SK-N-SH (cell line): ENCODE results near the gene TAS1R1. TPM values are rescaled to one million over a fixed set of nuclear protein-coding genes. Genes with fewer than 3 reads are reported as not detected.

Experiments
- CTCF ChIA-PET: fragments of 300-600, 350-600 bp; formaldehyde crosslinking; extraction: SDS; loops from one replicate; lab custom pipeline; 2021; lab: Yijun Ruan, JAX
- POLR2A ChIA-PET: fragments of 350-600 bp; sonication (Branson Sonifier 250); formaldehyde crosslinking; extraction: SDS; loops from one replicate; lab custom pipeline; 2020; ENCODE audit warnings: antibody characterized with exemption, inconsistent platforms; lab: Yijun Ruan, JAX
- DNase-seq: peaks from one replicate; pipeline ENCODE4 v3.0.0; 2012
- H2AFZ ChIP-seq: fragments of 200-600 bp; sonication (generic); 2 replicates; pipeline ENCODE4 v1.8.1; 2016; ENCODE audit warnings: antibody characterized with exemption, mild to moderate bottlenecking, low read depth
- H3F3A ChIP-seq: fragments of 200-600 bp; sonication (generic); replicated peaks from 2 replicates; pipeline ENCODE3; 2016; ENCODE audit warnings: antibody characterized with exemption, mild to moderate bottlenecking; ENCODE audit not compliant: insufficient read depth
- H3K27ac ChIP-seq, 2 experiments: fragments of 200-500 bp in 1 of 2; fragments of 200-600 bp in 1 of 2; sonication (Bioruptor generic) in 1 of 2; sonication (generic), shearing (Covaris generic) in 1 of 2; 2 replicates each; pipeline versions ENCODE4 v1.5.1 to v1.6.1; 2014 to 2016; ENCODE audit warnings: low read depth in 2 of 2, inconsistent platforms in 1 of 2, low read length in 1 of 2, mild to moderate bottlenecking in 1 of 2, mixed read lengths in 1 of 2
- H3K27me3 ChIP-seq: fragments of 200-600 bp; sonication (generic), shearing (Covaris generic); 2 replicates; pipeline ENCODE4 v1.6.1; 2016; ENCODE audit warnings: mixed run types; ENCODE audit not compliant: insufficient read depth
- H3K36me3 ChIP-seq, 2 experiments: fragments of 200-500 bp in 1 of 2; fragments of 200-600 bp in 1 of 2; sonication (Bioruptor generic) in 1 of 2; sonication (generic) in 1 of 2; replicated peaks in 1 of 2; 2 replicates each; pipeline versions ENCODE3 to v1.5.1; 2014 to 2016; ENCODE audit warnings: low read length in 1 of 2, mild to moderate bottlenecking in 1 of 2; ENCODE audit not compliant: insufficient read depth in 2 of 2, control insufficient read depth in 1 of 2
- H3K4me1 ChIP-seq, 2 experiments: fragments of 200-500 bp in 1 of 2; fragments of 200-600 bp in 1 of 2; sonication (Bioruptor generic) in 1 of 2; sonication (generic), shearing (Covaris generic) in 1 of 2; 2 replicates each; pipeline versions ENCODE4 v1.5.1 to v1.6.1; 2014 to 2016; ENCODE audit warnings: low read depth in 1 of 2, low read length in 1 of 2, mixed run types in 1 of 2; ENCODE audit not compliant: insufficient read depth in 2 of 2, control insufficient read depth in 1 of 2
- H3K4me2 ChIP-seq: fragments of 200-600 bp; sonication (generic), shearing (Covaris generic); 2 replicates; pipeline ENCODE4 v1.6.1; 2017; ENCODE audit warnings: mixed run types
- H3K4me3 ChIP-seq, 2 experiments: fragments of 200-500 bp in 1 of 2; fragments of 200-600 bp in 1 of 2; sonication (Bioruptor generic) in 1 of 2; sonication (generic), shearing (Covaris generic) in 1 of 2; 2 replicates each; pipeline versions ENCODE4 v1.5.1 to v1.8.1; 2014 to 2016; ENCODE audit warnings: low read depth in 2 of 2, inconsistent platforms in 1 of 2, low read length in 1 of 2, mild to moderate bottlenecking in 1 of 2, mixed read lengths in 1 of 2, moderate library complexity in 1 of 2
- H3K79me2 ChIP-seq: fragments of 200-600 bp; sonication (generic); 2 replicates; pipeline ENCODE4 v1.8.1; 2017; ENCODE audit warnings: mild to moderate bottlenecking; ENCODE audit not compliant: insufficient read depth
- H3K9ac ChIP-seq: fragments of 200-600 bp; sonication (generic); 2 replicates; pipeline ENCODE4 v1.6.1; 2017; ENCODE audit warnings: mixed run types
- H3K9me2 ChIP-seq: fragments of 200-600 bp; sonication (generic); 2 replicates; pipeline ENCODE4 v1.6.1; 2017; ENCODE audit warnings: mixed run types
- H3K9me3 ChIP-seq: fragments of 200-600 bp; sonication (generic); 2 replicates; pipeline ENCODE4 v1.6.1; 2017; ENCODE audit warnings: mixed run types, mild to moderate bottlenecking, moderate library complexity
- H4K20me1 ChIP-seq: fragments of 200-600 bp; sonication (generic); 2 replicates; pipeline ENCODE4 v1.6.1; 2017; ENCODE audit warnings: mild to moderate bottlenecking, mixed run types; ENCODE audit not compliant: insufficient read depth
- CHD2 ChIP-seq: fragments of 150-350 bp; IDR thresholded peaks from 2 replicates; pipeline ENCODE4 v1.6.1; 2018; ENCODE audit warnings: low read length; ENCODE audit not compliant: partially characterized antibody
- FOSL2 ChIP-seq: IDR thresholded peaks from 2 replicates; pipeline ENCODE4 v1.4.0; 2012; ENCODE audit warnings: low read depth, mild to moderate bottlenecking, moderate library complexity, borderline replicate concordance
- FOXJ3 ChIP-seq: sonication (generic); formaldehyde crosslinking; IDR thresholded peaks from 2 replicates; pipeline ENCODE4 v1.5.1; 2020; ENCODE audit warnings: mild to moderate bottlenecking, missing genetic modification reagents
- FOXM1 ChIP-seq: IDR thresholded peaks from 2 replicates; pipeline ENCODE4 v1.4.0; 2012; ENCODE audit warnings: low read depth, mild to moderate bottlenecking
- MAX ChIP-seq: IDR thresholded peaks from 2 replicates; pipeline ENCODE4 v1.4.0; 2012; ENCODE audit warnings: low read depth
- NFIC ChIP-seq: IDR thresholded peaks from 2 replicates; pipeline ENCODE4 v1.4.0; 2012; ENCODE audit warnings: borderline replicate concordance
- POLR2AphosphoS5 ChIP-seq: IDR thresholded peaks from 2 replicates; pipeline ENCODE4 v1.6.1; 2012; ENCODE audit warnings: low read depth, low read length
- RCOR1 ChIP-seq: fragments of 150-350 bp; IDR thresholded peaks from 2 replicates; pipeline ENCODE4 v1.6.1; 2017; ENCODE audit warnings: antibody characterized with exemption, low read length
- REST ChIP-seq: IDR thresholded peaks from 2 replicates; pipeline ENCODE4 v1.6.1; 2012; ENCODE audit warnings: mild to moderate bottlenecking, low read depth, low read length, moderate library complexity
- USF2 ChIP-seq: fragments of 150-350 bp; IDR thresholded peaks from 2 replicates; pipeline ENCODE4 v1.6.1; 2017; ENCODE audit warnings: antibody characterized with exemption, low read length, low read depth, borderline replicate concordance
- YY1 ChIP-seq: IDR thresholded peaks from 2 replicates; pipeline ENCODE4 v1.4.0; 2012; ENCODE audit warnings: low read depth, mild to moderate bottlenecking
- WGBS: methylation state at CpG from one replicate; pipeline ENCODE4 v1.1.6; 2017; ENCODE audit warnings: low lambda C conversion rate; 5-methylcytosine and 5-hydroxymethylcytosine counted together
- polyA plus RNA-seq, 3 experiments: library from polyadenylated mRNA; depleted of rRNA; stranded (reverse); fragments of >200 nt; gene quantifications; 2 replicates each; pipeline ENCODE4 v1.2.3, GENCODE V29; 2012

TAS1R1 gene
- polyA plus RNA-seq, 1 of the 3 experiments (the other 2 are of a cell fraction), result not detected

GRCh38 chr1:6512908-6513280 lies 42.2 kb upstream of the TAS1R1 start:
- TF ChIP-seq POLR2AphosphoS5, result no peak
- no peak for TF ChIP-seq MAX
- no peak for TF ChIP-seq FOXM1
- no peak for TF ChIP-seq FOXJ3 (CRISPR knock-in tag)
- no peak for TF ChIP-seq YY1
- Histone ChIP-seq H3K27ac (peak overlapping the region in 1 of 2 experiments; percentile 93; a peak in 2 of 4 replicates), H3K36me3 (no peaks in the 10 kb centered on the region), H3K27me3 (no peaks in the 10 kb centered on the region), H3K79me2 (no peaks in the 10 kb centered on the region), H3K9me2 (no peaks in the 10 kb centered on the region), H4K20me1 (no peaks in the 10 kb centered on the region), H3K9ac (no peak overlapping the region), H2AFZ (no peak overlapping the region), H3K4me3 (no peak overlapping the region), H3F3A (peaks cover 5% of the 10 kb centered on the region), H3K4me2 (no peak overlapping the region), H3K4me1 (peaks cover 0 to 69% of the 10 kb centered on the region in 2 experiments; a peak in 2 of 4 replicates), H3K9me3 (no peaks in the 10 kb centered on the region)
- no peak for DNase-seq
- ChIA-PET POLR2A (interaction anchor here (1.6 kb wide), 1 partner anchor 22 kb away, joined by 3 read pairs; no protein-coding TSS in a partner anchor), CTCF (interaction anchor here (1.8 to 17.4 kb wide), 6 partner anchors 9 to 41 kb away, joined by 6 to 211 read pairs (median 10); partner anchors contain the start of genes NOL9, PLEKHG5 and TAS1R1)
- 80% methylated on average over 3 of the region's 8 CpGs for WGBS

GRCh38 chr1:6513320-6513801 lies 41.7 kb upstream of the TAS1R1 start:
- Histone ChIP-seq H3K9ac (no peak overlapping the region), H3K27ac (peak overlapping the region in 1 of 2 experiments; percentile 93; a peak in 2 of 4 replicates), H3K79me2 (no peaks in the 10 kb centered on the region), H4K20me1 (no peaks in the 10 kb centered on the region), H3K4me3 (no peak overlapping the region), H3K9me3 (no peaks in the 10 kb centered on the region), H3F3A (peaks cover 5% of the 10 kb centered on the region), H2AFZ (no peak overlapping the region), H3K9me2 (no peaks in the 10 kb centered on the region), H3K4me2 (no peak overlapping the region), H3K36me3 (no peaks in the 10 kb centered on the region), H3K27me3 (no peaks in the 10 kb centered on the region), H3K4me1 (peaks cover 0 to 65% of the 10 kb centered on the region in 2 experiments; a peak in 2 of 4 replicates)
- DNase-seq, result no peak
- ChIA-PET CTCF (interaction anchor here (1.8 to 17.4 kb wide), 6 partner anchors 8 to 41 kb away, joined by 6 to 211 read pairs (median 10); partner anchors contain the start of genes NOL9, PLEKHG5 and TAS1R1), POLR2A (interaction anchor here (1.6 kb wide), 1 partner anchor 22 kb away, joined by 3 read pairs; no protein-coding TSS in a partner anchor)
- no CpG with 5 or more reads among the region's 9 CpGs for WGBS
- TF ChIP-seq RCOR1 (no peak), FOSL2 (no peak), MAX (no peak), NFIC (no peak), REST (no peak), YY1 (no peak), USF2 (no peak), CHD2 (no peak)
